ENCODE results near the gene TSC2. TPM values are rescaled to one million over a fixed set of nuclear protein-coding genes. Genes with fewer than 3 reads are reported as not detected.

TSC2 gene
- total RNA-seq, 1 donor from 2014 or later = 242 TPM

- no peak overlapping the region for H3K27ac Mint-ChIP-seq
- DNase-seq (ENCODE audit: low spot score in 2 of 2, unreplicated experiment in 2 of 2) = no peak
These were observed 12.6 kb downstream of the TSC2 start for GRCh38 chr16:2060346-2060745.

GRCh38 chr16:2061023-2061422 lies 13.2 kb downstream of the TSC2 start:
- Mint-ChIP-seq H3K4me3 (no peak overlapping the region), H3K36me3 (peaks cover 9% of the 10 kb centered on the region), H3K4me1 (no peaks in the 10 kb centered on the region), H3K27ac (no peak overlapping the region), H3K9me3 (no peaks in the 10 kb centered on the region), H3K27me3 (ENCODE audit: low read depth) (no peaks in the 10 kb centered on the region)
- DNase-seq (ENCODE audit: low spot score in 2 of 2, unreplicated experiment in 2 of 2) = no peak
- TF ChIP-seq CTCF (IDR thresholded peaks at IDR 0.05; ENCODE audit: unreplicated experiment) = no peak

More at GRCh38 chr16:2060346-2060745, 12.6 kb downstream of the TSC2 start:
- TF ChIP-seq CTCF (IDR thresholded peaks at IDR 0.05; ENCODE audit: unreplicated experiment) = no peak
- no peaks in the 10 kb centered on the region for H3K27me3 Mint-ChIP-seq (ENCODE audit: low read depth)
- no peaks in the 10 kb centered on the region for H3K4me1 Mint-ChIP-seq
- peaks cover 7% of the 10 kb centered on the region for H3K36me3 Mint-ChIP-seq
- no peak overlapping the region for H3K4me3 Mint-ChIP-seq
- H3K9me3 Mint-ChIP-seq = no peaks in the 10 kb centered on the region

GRCh38 chr16:2061526-2061925 lies 13.7 kb downstream of the TSC2 start:
- no peaks in the 10 kb centered on the region for H3K9me3 Mint-ChIP-seq
- no peak for TF ChIP-seq CTCF (IDR thresholded peaks at IDR 0.05; ENCODE audit: unreplicated experiment)
- no peak for DNase-seq (ENCODE audit: low spot score in 2 of 2, unreplicated experiment in 2 of 2)
- no peak overlapping the region for H3K27ac Mint-ChIP-seq
- no peak overlapping the region for H3K4me3 Mint-ChIP-seq
- H3K36me3 Mint-ChIP-seq = peaks cover 12% of the 10 kb centered on the region
- H3K27me3 Mint-ChIP-seq (ENCODE audit: low read depth) = no peaks in the 10 kb centered on the region
- no peaks in the 10 kb centered on the region for H3K4me1 Mint-ChIP-seq

- Mint-ChIP-seq H3K27ac (no peak overlapping the region), H3K4me1 (no peaks in the 10 kb centered on the region), H3K36me3 (peaks cover 14% of the 10 kb centered on the region), H3K27me3 (ENCODE audit: low read depth) (no peaks in the 10 kb centered on the region), H3K4me3 (no peak overlapping the region), H3K9me3 (no peaks in the 10 kb centered on the region)
- no peak for DNase-seq (ENCODE audit: low spot score in 2 of 2, unreplicated experiment in 2 of 2)
- TF ChIP-seq CTCF (IDR thresholded peaks at IDR 0.05; ENCODE audit: unreplicated experiment) = no peak
These were observed 15.0 kb downstream of the TSC2 start for GRCh38 chr16:2062801-2063200.

GRCh38 chr16:2063861-2064260 lies 16.1 kb downstream of the TSC2 start:
- TF ChIP-seq CTCF (IDR thresholded peaks at IDR 0.05; ENCODE audit: unreplicated experiment) = no peak
- Mint-ChIP-seq H3K27ac (no peak overlapping the region), H3K36me3 (peaks cover 19% of the 10 kb centered on the region), H3K27me3 (ENCODE audit: low read depth) (no peaks in the 10 kb centered on the region), H3K4me1 (no peaks in the 10 kb centered on the region), H3K4me3 (no peak overlapping the region), H3K9me3 (no peaks in the 10 kb centered on the region)
- DNase-seq (ENCODE audit: low spot score in 2 of 2, unreplicated experiment in 2 of 2) = no peak

- peaks cover 21% of the 10 kb centered on the region for H3K36me3 Mint-ChIP-seq
- TF ChIP-seq CTCF (IDR thresholded peaks at IDR 0.05; ENCODE audit: unreplicated experiment) = no peak
- no peaks in the 10 kb centered on the region for H3K4me1 Mint-ChIP-seq
- H3K4me3 Mint-ChIP-seq = no peak overlapping the region
- H3K27me3 Mint-ChIP-seq (ENCODE audit: low read depth) = no peaks in the 10 kb centered on the region
- DNase-seq (ENCODE audit: low spot score in 2 of 2, unreplicated experiment in 2 of 2) = no peak
- no peaks in the 10 kb centered on the region for H3K9me3 Mint-ChIP-seq
- no peak overlapping the region for H3K27ac Mint-ChIP-seq
These were observed 16.7 kb downstream of the TSC2 start for GRCh38 chr16:2064368-2064945.
